Measurements from ENCODE around the gene ETS2.

Gene ETS2

GRCh38 chr21:38773099-38774061, 32.3 kb upstream of the ETS2 start:
- DNase-seq (ENCODE audit: low spot score) (peak; percentile 79), ATAC-seq (ENCODE audit: low read depth) (peak; percentile 99)
- Histone ChIP-seq H3K9me3 (ENCODE audit: severe bottlenecking) (no peaks in the 10 kb centered on the region), H3K4me3 (ENCODE audit: severe bottlenecking) (no peak overlapping the region), H3K27me3 (ENCODE audit: insufficient read depth, poor library complexity, severe bottlenecking) (no peaks in the 10 kb centered on the region), H3K36me3 (ENCODE audit: low read depth) (no peaks in the 10 kb centered on the region), H3K27ac (ENCODE audit: poor library complexity, severe bottlenecking) (peak overlapping the region; percentile 84), H3K4me1 (ENCODE audit: insufficient read depth, poor library complexity, severe bottlenecking) (peaks cover 22% of the 10 kb centered on the region)
- TF ChIP-seq CTCF (IDR thresholded peaks at IDR 0.05; ENCODE audit: poor library complexity, severe bottlenecking) = no peak

GRCh38 chr21:38774152-38774551, 31.6 kb upstream of the ETS2 start:
- H3K9me3 ChIP-seq (ENCODE audit: severe bottlenecking) = no peaks in the 10 kb centered on the region
- no peaks in the 10 kb centered on the region for H3K36me3 ChIP-seq (ENCODE audit: low read depth)
- peaks cover 17% of the 10 kb centered on the region for H3K4me1 ChIP-seq (ENCODE audit: insufficient read depth, poor library complexity, severe bottlenecking)
- no peak for ATAC-seq (ENCODE audit: low read depth)
- H3K27me3 ChIP-seq (ENCODE audit: insufficient read depth, poor library complexity, severe bottlenecking) = no peaks in the 10 kb centered on the region
- TF ChIP-seq CTCF (IDR thresholded peaks at IDR 0.05; ENCODE audit: poor library complexity, severe bottlenecking) = no peak
- no peak overlapping the region for H3K4me3 ChIP-seq (ENCODE audit: severe bottlenecking)
- H3K27ac ChIP-seq (ENCODE audit: poor library complexity, severe bottlenecking) = peak overlapping the region; percentile 84
- DNase-seq (ENCODE audit: low spot score) = no peak

GRCh38 chr21:38774586-38775285, 31.0 kb upstream of the ETS2 start:
- Histone ChIP-seq H3K36me3 (ENCODE audit: low read depth) (no peaks in the 10 kb centered on the region), H3K27ac (ENCODE audit: poor library complexity, severe bottlenecking) (peak overlapping the region; percentile 84), H3K9me3 (ENCODE audit: severe bottlenecking) (no peaks in the 10 kb centered on the region), H3K4me1 (ENCODE audit: insufficient read depth, poor library complexity, severe bottlenecking) (peaks cover 17% of the 10 kb centered on the region), H3K27me3 (ENCODE audit: insufficient read depth, poor library complexity, severe bottlenecking) (no peaks in the 10 kb centered on the region), H3K4me3 (ENCODE audit: severe bottlenecking) (no peak overlapping the region)
- no peak for ATAC-seq (ENCODE audit: low read depth)
- DNase-seq (ENCODE audit: low spot score) = no peak
- TF ChIP-seq CTCF (IDR thresholded peaks at IDR 0.05; ENCODE audit: poor library complexity, severe bottlenecking) = no peak

- ATAC-seq (ENCODE audit: low read depth) (no peak), DNase-seq (ENCODE audit: low spot score) (no peak)
- H3K27me3 ChIP-seq (ENCODE audit: insufficient read depth, poor library complexity, severe bottlenecking) = no peaks in the 10 kb centered on the region
- peaks cover 26% of the 10 kb centered on the region for H3K4me1 ChIP-seq (ENCODE audit: insufficient read depth, poor library complexity, severe bottlenecking)
- no peaks in the 10 kb centered on the region for H3K9me3 ChIP-seq (ENCODE audit: severe bottlenecking)
- no peaks in the 10 kb centered on the region for H3K36me3 ChIP-seq (ENCODE audit: low read depth)
- H3K4me3 ChIP-seq (ENCODE audit: severe bottlenecking) = no peak overlapping the region
- no peak for TF ChIP-seq CTCF (IDR thresholded peaks at IDR 0.05; ENCODE audit: poor library complexity, severe bottlenecking)
- no peak overlapping the region for H3K27ac ChIP-seq (ENCODE audit: poor library complexity, severe bottlenecking)
Observed at GRCh38 chr21:38775733-38776132, 30.0 kb upstream of the ETS2 start.
